Stimulated activated CD4-positive, alpha-beta T cell treated with anti-CD3 and anti-CD28 coated beads, Interleukin-12 subunit alpha, Interleukin-12 subunit beta, amount 100 ng/mL, for 4 hours (primary cell): ENCODE results near the gene CHST6.
"Not testable (repeated sequence)": the region's sequence is repeated elsewhere in the genome, so short reads cannot be mapped to it uniquely, and the experiment has no call there.

Experiments
- DNase-seq: peaks from one replicate; pipeline ENCODE4 v3.0.0-alpha.2; 2020

The CHST6 gene

DNA sequence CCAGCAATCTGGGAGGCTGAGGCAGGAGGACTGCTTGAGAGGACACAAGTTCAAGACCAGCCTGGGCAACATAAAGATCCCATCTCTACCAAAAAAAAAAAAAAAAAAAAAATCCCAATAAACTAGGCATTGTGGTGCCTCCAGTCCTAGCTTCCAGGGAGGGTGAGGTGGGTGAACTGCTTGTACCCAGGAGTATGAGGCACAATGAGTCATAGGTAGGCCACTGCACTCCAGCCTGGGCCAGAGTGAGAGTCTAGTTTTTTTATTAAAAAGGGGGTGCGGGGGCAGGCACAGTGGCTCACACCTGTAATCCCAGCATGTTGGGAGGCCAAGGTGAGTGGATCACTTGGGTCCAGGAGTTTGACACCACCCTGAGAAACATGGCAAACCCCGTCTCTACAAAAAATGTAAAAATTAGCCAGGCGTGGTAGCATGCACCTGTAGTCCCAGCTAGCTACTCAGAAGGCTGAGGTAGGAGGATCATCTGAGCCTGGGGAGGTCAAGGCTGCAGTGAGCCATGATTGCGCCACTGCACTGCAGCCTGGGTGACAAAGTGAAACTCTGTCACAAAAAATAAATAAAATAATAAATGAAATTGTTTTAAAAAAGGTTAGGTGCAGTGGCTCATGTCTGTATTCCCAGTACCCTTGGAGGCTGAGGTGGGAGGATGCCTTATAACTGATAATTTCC is 7.8 kb upstream of the CHST6 start:
- DNase-seq = no peak

DNA sequence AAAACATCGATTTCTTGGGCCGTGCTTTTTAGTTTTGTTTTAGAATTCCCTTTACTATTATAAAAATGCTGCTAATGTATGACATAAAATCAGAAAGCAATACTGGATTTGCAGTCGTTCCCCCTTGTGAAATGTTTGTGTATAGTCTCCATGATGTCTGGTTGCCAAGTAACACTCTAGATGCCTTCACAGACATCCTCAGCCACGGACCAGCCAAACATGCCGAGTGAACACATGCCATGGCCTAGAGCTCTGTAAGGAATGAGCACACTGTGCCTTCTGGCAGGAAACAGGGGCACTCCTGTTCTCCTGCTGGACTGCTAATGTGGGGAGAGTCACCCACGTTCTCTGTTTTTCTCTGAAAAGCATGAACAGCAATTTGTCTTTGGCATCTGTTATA is 6.6 kb upstream of the CHST6 start:
- not testable (repeated sequence) for DNase-seq

DNA sequence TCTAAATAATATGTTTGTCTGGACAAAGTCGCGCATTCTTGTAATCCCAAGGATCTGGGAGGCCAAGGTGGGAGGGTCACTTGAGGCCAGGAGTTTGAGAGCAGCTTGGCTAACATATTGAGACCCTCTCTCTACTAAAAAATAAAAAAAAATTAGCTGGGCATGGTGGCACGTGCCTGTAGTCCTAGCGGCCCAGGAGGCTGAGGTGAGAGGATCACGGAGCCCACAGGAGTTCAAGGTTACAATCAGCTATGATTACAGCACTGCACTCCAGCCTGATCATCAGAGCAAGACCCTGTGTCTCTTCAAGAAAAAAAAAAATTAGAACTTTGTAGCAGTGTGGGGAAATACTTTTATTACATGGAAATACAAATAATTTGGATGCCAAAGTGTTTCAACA is 6.1 kb upstream of the CHST6 start:
- no peak for DNase-seq

DNA sequence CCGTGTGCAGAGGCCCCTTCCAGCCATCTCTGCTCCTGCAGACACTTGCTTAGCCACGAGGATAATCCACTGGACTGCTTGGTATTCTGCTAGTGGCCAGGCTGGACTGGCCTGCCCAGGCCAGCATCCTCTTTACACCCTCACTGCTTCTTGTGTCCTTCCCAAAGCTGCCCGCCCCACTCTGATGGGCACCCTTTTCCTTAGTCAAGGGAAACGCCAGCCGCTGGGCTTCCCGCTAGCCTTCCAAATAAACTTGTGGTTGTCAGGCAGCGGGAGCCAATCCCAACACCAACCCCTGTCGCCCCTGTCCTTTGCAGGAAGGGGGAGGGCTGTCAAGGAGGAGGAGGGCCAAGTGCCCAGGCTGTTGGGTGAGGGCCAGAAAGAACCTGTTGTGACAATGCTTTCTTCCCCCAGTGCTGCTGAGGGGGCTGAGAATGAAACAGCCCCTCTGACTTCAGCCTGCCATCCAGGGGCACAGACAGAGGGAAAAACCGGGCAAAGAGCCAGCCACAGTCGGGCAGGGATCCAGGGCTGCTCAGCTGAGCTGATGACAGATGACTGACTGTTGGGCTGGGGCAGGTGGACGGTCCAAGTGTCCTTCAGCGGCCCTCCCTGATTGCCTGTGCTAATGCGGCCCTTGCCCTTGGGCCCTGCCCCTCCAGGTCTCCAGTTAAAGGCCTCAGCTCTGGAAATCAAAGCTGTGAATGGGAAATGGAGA is 3.5 kb upstream of the CHST6 start:
- DNase-seq = not testable (repeated sequence)

DNA sequence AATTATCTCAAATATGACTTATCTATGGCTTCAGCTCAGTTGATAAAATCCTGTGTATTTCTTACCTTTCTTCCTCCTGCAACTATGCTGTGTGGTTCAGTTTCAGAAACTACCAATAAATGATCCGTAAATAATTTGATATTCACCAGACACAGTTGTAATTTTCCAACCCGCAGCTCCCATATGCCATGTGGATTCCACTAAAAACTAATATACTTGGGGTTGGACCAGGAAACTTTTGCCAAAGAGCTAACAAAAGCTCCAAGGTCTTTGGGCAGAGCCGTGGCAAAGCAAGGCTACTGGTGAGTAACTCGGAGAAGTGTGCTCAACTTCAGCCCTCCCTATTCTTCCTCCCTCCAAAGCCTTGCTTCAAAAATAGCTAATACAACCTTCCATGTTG is 2.3 kb upstream of the CHST6 start:
- DNase-seq = no peak

DNA sequence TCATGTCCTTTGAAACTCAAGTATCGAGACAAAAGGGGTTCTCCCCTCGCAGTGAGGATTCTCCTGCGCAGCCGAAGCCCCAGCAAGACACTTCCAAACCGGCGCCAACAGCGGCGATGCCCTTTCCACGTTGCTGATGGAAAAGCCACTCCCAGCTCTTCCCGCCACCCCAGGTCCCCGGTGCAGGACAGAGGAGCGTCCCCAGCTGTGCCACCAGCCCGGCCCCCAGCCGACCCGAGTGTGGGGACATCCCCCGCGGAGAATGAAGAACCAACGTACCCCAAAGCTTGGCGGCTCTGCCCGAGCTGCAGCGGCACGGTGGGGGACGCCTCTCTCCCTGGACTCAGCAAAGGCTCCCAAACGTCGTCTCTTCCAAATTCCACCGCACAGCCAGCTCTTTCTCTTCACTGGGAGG is 573 bp downstream of the CHST6 start:
- no peak for DNase-seq

DNA sequence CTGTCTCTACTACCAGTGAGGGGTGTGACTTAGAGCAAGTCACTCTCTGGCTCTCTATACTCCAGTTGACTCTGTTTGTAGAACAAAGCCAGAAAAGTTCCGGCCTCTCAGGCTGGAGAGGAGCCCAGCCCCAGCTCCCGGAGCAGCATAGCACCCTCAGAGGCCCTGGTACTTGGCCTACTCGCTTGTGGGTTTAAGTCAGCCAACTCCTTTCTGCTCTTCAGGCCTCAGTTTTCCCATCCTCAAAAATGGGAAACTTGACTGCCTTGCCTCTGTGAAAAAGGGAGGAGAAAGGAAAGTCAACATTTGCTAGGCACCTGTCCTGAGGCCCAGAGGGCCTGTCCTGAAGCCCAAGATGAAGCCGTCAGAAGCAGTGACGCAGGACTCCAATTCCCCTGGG is 1.1 kb downstream of the CHST6 start:
- no peak for DNase-seq

DNA sequence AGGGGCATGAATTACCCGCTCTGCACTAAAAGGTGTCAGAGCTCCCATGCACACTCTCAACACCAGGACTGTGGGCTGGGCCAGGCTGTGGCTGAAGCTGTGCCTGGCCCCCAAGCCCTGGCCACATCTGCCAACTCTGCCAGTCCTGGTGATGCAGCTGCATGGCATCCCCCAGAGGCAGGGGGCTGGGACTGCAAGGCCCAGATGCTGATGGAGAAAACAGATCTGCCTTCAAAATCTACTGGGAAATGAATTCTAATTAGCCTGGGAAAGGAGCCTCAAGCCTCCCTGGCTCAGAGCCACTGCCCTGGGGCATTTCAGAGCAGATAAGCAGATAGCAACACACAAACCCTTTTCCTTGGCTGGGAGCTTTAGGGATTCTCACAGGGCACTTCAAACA is 3.4 kb downstream of the CHST6 start:
- DNase-seq = no peak

DNA sequence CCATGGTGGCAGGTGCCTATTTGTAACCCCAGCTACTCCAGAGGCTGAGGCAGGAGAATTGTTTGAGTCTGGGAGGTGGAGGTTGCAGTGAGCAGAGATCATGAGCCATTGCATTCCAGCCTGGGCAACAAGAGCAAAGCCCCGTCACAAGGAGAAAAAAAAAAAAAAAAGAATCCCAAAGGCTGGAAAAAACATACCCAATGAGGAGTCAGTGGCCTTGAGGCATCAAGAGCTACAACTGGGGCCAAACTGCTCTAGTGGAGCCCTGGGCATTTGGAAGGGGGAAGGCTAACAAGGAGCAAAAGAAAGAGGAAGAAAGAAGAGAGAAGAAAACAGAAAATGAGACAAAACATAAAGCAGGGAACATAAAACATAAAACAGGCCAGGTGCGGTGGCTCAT is 6.9 kb downstream of the CHST6 start:
- DNase-seq = no peak

DNA sequence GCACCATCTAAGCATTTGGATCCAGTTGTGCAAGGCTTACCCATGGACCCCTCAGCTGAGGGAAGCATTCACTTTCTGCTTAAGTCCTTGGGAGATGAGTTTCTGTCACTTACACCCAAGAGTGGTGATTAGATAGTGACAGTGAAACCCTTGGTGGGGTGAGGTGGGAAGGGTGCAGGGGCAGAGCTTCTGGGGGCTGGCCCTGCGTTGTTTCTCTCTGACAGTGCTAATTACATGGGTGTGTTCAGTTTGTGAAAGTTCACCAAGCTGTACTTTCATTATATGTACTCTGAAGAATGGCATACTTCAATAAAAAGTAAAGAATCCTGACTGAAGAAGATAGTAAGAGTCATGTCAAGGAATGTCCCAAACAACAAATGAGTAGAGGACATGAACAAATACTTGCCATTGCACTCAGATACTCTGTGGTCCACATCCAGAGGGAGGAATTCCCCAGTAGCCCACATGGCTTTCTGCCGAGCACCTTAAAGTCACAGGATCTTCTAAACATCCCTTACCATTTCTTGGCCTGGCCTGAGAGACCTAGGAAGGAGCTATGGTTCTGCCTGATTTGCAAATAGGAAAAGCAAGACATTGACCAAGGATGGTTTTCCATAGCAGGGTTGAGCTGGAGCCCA is 8.4 kb downstream of the CHST6 start:
- DNase-seq = no peak

DNA sequence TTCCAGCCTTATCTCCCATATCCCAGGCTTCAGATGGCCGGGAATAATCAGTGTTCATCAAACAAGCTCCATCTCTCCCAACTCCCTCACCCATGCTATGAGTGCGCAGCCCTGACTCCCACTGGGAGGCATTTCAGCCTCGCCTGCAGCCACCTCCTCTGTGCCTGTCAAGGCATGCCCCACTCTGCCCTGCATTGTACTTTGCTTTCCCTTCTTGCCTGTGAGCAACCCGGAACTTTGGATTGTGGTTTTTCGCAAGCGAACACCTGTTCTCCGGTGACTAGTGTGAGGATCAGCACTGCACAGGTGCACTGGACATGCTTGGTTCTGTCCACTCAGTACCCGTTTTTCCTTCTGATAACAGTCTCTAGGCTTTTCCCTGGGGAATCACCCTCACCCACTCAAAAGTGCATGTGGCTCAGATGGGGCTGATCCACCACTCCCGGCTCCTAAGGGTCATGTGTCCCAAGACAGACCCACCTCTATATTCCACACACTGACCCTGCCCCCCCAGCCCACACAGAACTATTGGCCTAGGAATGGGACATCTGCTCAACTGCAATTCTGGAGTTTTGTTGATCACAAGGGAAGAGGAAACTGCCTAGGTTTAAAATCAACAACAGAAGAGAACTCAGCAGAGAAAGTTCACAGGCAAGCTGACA is 9.1 kb downstream of the CHST6 start:
- DNase-seq = no peak

DNA sequence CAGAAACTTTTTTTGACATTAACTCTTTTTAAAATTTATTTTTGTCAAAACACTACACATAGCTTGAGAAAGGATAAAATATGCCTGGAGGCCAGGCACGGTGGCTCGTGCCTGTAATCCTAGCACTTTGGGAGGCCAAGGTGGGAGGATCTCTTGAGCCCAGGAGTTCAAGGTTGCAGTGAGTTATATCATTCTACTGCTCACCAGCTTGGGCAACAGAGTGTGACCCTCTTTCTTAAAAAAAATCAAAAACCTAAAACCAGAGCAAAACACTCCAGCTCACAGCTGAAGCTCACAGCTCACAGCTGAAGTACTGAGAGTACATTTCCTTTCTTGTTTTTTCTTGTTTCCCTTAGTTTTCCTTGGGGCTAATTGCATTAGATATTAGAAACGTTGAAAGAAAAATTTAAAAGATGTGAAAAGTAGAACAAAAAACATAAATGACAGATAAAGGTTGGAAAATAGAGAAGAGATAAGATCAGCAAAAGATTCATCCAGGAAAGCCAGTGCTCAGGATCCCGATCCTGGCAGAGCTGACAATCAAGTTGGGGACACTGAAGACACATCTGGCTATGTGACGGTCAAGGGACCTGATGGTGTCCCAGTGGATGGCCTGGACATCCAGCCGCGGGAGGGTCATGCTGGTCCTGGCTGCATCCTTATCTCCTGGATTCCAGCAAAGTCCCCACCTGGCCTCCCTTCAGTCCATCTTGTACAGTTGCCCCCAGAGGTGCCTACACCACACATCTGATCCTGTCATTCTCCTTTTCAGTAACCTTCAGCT is 9.8 kb downstream of the CHST6 start:
- DNase-seq = no peak

DNA sequence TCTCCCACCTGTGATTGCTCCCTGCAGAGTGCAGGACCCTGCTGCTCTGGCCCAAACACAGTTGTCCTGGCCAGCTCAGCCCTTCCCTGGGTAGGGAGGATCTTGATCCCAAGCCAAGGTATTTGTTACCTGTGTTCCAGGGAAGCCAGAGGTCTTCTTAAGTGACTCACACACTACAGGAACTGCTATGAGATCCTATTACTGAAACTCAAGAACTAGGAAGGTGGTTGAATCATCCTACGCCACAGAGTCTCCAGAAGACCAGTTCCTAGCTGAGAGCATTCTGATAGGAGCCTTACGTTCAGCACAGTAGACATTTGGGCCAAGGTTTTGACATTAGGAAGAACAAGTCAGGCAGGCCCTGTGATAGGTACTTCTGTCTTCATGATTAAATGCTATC is 12.0 kb downstream of the CHST6 start:
- DNase-seq = no peak

DNA sequence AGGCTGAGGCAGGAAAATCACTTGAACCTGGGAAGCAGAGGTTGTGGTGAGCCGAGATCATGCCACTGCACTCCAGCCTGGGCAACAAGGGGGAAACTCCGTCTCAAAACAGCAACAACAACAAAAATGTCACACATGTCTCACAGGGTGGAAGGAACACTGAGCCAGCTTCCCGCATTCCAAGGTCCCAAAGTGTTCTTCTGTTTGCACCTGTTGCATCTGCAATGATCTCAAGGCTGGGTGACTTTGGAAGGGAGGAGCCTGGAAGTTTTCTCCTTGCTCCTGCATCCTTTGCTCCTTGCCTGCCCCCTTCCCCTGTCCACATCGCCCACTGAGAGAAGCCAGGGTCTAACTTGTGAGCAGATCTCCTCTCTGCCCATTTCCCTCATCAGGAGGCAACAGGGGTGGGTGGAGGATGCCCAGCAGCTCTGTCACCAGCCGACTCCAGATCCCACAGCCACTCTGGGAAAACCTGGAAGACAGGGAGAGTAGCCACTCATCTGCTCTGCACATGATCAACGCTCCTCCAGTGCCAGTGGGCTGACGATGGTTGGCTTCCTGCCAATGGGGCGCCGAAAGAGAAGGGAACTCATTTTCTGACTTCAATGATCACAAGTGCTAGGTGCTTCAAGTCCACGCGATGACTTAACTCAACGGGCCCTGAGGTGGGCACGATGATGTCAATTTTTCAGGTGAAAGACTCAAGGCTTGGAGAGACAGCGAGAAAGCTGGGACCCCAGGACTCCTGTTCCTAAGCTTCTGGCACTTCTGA is 12.6 kb downstream of the CHST6 start:
- DNase-seq = no peak

DNA sequence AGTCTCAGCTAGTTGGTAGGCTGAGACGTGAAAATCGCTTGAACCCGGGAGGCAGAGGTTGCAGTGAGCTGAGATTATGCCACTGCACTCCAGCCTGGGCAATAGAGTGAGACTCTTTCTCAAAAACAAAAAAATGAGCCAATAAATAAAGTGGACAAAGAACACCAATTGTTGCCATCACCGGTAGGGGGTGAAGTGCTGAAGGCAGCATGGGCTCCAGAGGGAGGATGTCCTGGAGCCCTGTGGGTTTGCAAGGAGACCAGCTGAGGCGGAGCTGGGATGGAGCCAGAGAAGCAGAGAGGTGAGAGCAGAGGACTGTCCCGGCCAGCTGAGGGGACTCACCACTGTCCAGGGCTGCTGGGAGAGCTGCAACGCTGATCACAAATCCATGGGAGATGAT is 13.8 kb downstream of the CHST6 start:
- DNase-seq = no peak

DNA sequence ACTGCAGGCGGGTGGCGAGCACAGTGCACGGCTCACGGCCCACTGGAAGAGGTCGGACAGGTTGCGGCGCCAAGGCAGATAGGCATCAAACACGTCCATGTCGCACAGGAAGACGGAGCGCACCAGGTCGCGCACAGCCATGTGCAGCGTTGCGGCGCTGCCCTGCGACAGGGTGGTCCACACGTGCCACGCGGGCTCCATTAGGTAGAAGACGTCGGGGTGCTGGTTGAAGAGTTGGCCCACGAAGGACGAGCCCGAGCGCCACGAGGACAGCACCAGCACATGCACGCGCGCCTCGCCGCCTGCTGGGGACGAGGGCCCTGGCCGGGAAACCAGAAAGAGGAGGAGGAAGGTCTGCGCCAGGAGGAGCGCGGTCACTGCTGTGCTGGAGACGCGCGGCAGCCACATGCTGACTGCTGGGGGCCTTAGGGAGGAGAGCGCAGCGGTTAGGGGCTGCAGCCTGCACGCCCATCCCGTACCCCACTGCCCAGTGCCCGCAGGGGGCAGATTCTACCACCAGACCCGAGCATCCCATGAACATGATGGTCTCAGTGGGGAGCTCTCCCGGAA is 15.7 kb downstream of the CHST6 start:
- DNase-seq = no peak

DNA sequence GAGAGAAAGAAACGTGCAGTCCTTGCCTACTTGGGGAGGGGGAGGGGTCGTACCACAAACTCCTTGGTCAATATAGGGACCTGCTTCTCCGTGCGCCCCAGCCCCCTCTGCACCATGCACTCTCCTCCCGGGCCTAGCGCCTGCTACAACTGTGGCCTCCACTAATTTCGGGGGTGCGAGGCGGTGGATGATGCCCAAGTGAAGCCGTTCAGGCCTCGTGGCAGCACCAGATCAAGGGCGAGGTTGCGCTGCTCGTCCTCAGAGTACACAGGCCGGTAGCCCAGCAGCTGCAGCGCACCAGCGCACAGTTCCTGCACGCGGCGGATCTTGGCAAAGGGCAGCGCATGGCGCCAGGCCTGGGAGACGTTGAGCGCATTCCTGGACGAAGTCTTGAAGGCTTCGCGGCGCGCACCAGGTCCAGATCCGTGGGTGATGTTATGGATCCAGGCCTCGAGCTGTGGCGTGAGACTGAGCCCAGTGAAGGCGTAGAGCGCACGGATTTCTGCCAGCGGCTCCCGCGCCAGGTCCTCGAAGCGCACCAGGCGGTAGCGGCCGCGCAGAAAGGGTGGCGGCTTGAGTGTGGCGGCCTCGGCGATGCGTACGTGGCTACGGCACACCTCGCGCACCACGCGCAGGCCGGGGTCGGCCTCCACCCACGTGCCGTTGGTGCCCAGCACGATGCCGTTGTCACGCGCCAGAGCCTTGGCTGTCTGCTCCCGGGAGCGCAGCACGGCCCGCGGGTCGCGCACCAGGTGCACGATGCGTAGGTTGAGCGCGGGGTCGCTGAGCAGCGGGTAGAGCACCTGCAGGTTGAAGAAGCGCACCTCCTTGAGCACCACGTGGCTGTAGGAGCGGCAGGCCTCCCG is 16.5 kb downstream of the CHST6 start:
- no peak for DNase-seq

DNA sequence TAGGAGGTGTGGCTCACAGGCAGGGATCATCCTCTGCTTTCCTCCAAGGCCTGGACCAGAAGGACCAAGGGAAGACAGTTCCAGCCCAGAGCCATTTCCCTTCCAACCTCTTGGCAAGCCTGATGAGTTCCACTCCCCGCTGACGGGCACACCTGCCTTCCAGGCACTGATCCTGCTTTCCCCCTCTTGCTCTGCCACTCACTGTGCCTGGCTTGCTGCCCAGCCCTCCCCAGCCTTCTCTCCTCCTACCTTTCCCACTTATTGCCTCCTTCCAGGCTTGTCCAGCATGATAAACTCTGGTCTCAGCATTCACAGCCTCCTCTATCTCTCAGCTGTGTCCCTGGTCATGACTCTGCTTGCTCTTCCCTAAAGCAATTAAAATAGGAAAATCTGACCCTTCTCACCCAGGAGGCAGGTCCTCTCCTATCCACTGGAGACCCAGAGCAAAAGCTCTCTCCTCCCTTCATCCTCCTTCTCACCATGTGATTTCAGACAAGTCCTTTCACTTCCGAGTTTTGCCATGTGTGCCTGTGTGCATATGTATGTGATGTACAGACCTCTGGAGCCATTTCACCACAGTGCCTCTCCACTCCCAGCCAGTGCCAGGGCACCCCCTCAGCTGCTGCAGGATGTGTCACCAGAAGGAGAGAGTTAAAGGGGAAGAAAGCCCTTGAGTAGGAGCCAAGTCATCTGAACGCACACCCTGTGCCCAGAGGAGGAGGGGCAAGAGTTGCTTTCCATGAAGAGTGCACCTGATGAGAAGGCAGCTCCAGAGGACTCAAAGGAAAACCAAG is 17.4 kb downstream of the CHST6 start:
- no peak for DNase-seq

DNA sequence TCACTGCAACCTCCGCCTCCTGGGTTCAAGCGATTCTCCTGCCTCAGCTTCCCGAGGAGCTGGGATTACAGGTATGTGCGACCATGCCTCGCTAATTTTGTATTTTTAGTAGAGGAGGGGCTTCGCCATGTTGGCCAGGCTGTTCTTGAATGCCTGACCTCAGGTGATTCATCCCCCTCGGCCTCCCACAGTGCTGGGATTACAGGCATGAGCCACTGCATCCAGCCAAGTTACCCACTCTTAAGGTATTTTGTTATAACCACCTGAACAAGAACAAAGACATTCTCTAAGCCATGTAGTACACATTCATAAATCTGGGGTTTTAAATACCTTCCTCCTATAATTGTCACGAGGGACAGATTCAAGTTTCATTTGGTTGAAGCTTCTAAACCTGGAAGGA is 18.4 kb downstream of the CHST6 start:
- no peak for DNase-seq

DNA sequence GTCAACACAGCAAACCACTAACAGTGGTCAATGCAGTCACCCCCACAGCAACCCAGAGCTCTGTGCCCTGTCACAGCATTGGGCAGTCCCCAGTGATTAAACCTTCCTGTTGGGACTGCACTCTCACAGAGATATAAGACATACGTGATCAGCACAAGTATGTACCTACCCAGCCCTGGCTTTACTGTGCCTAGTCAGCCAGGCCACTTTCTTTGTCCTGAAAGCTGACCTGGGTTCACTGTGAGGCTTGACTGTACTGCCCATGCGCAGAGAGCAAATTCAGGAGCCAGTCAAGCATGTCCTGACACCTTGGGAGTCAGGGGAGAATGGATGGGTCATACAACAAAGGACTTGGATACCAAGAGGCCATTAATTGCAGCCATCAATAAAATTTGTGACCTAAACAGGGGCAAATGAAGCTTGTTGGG is 19.8 kb downstream of the CHST6 start:
- no peak for DNase-seq
